Neural cell (in vitro differentiated cells): Measurements from ENCODE around the gene SPOCK1.

Experiments
- CTCF ChIP-seq: fragments of 450-650 bp; IDR thresholded peaks from 2 replicates; pipeline ENCODE4 v1.5.1; 2014; ENCODE audit warnings: antibody characterized with exemption, mild to moderate bottlenecking, moderate library complexity; ENCODE audit not compliant: poor library complexity, severe bottlenecking
- EZH2 ChIP-seq: fragments of 200-600, 300-800 bp; shearing (Covaris generic), sonication (generic); IDR thresholded peaks from 2 replicates; pipeline ENCODE4 v1.6.1; 2014; ENCODE audit warnings: antibody characterized with exemption, low read length, borderline replicate concordance, mild to moderate bottlenecking; ENCODE audit not compliant: insufficient read depth, poor library complexity, severe bottlenecking
- MXI1 ChIP-seq: fragments of 450-650 bp; conservative IDR thresholded peaks from 2 replicates; pipeline ENCODE4 v1.6.1; 2014; ENCODE audit warnings: antibody characterized with exemption, mild to moderate bottlenecking; ENCODE audit not compliant: poor library complexity, severe bottlenecking
- POLR2AphosphoS5 ChIP-seq: IDR thresholded peaks from 2 replicates; pipeline ENCODE4 v1.6.1; 2012
- RAD21 ChIP-seq: fragments of 450-650 bp; conservative IDR thresholded peaks from 2 replicates; pipeline ENCODE4 v1.6.1; 2014; ENCODE audit warnings: antibody characterized with exemption, mild to moderate bottlenecking, moderate library complexity

GRCh38 chr5:137245438-137245837 is 253.7 kb downstream of the SPOCK1 start:
- TF ChIP-seq CTCF (no peak), RAD21 (no peak), EZH2 (no peak), POLR2AphosphoS5 (no peak), MXI1 (no peak)
